K562 (cell line): ENCODE data around the gene LTN1. TPM values are rescaled to one million over a fixed set of nuclear protein-coding genes. Genes with fewer than 3 reads are reported as not detected.
A peak's percentile ranks its signal among the peaks of the same experiment; 100 is the strongest.

Experiments used
- BCLAF1 ChIP-seq, 2 experiments: fragments of 450-650 bp in 1 of 2; IDR thresholded peaks; 2 replicates each; pipeline ENCODE4 v1.6.1; 2011 to 2017; ENCODE audit warnings: low read depth in 2 of 2, antibody characterized with exemption in 1 of 2, borderline replicate concordance in 1 of 2, low read length in 1 of 2, mild to moderate bottlenecking in 1 of 2, mixed read lengths in 1 of 2; ENCODE audit not compliant: control insufficient read depth in 1 of 2
- BCOR ChIP-seq: fragments of 450-650 bp; IDR thresholded peaks from 2 replicates; pipeline ENCODE4 v1.6.1; 2016
- EP400 ChIP-seq: fragments of 450-650 bp; IDR thresholded peaks from 2 replicates; pipeline ENCODE4 v1.6.1; 2017; ENCODE audit warnings: antibody characterized with exemption, mild to moderate bottlenecking, moderate library complexity
- ERF ChIP-seq: fragments of 450-650 bp; formaldehyde crosslinking; IDR thresholded peaks from 2 replicates; pipeline ENCODE4 v1.4.0; 2020; ENCODE audit warnings: mild to moderate bottlenecking, mixed read lengths
- GTF2E2 ChIP-seq: fragments of 200-800 bp; sonication (Bioruptor generic); IDR thresholded peaks from 2 replicates; pipeline ENCODE4 v1.6.1; 2016; ENCODE audit warnings: missing genetic modification characterization, missing compliant biosample characterization
- SMARCE1 ChIP-seq: fragments of 450-650 bp; IDR thresholded peaks from 2 replicates; pipeline ENCODE4 v1.7.1; 2016; ENCODE audit warnings: mild to moderate bottlenecking
- ZBTB7A ChIP-seq: IDR thresholded peaks from 2 replicates; pipeline ENCODE4 v1.6.1; 2011; ENCODE audit warnings: low read depth, mild to moderate bottlenecking, low read length, moderate library complexity, borderline replicate concordance; ENCODE audit not compliant: control insufficient read depth
- ZKSCAN1 ChIP-seq: fragments of 150-350 bp; IDR thresholded peaks from 2 replicates; pipeline ENCODE4 v1.6.1; 2016; ENCODE audit warnings: low read depth, low read length
- ZNF76 ChIP-seq: fragments of 250-450 bp; sonication (Bioruptor Pico); IDR thresholded peaks from 2 replicates; pipeline ENCODE4 v1.4.0; 2020; ENCODE audit warnings: mild to moderate bottlenecking, moderate library complexity, borderline replicate concordance
- polyA plus RNA-seq, 8 experiments: library from polyadenylated mRNA; depleted of rRNA in 4 of 8; stranded (reverse) in 5 of 8; unstranded in 3 of 8; fragments of >200 nt; fragmentation: Nextera tagmentation in 2 of 8; fragmentation: Illumina TruSeq in 1 of 8; extraction: Ambion mirVana in 2 of 8; extraction: Trizol in 1 of 8; gene quantifications; 2 replicates each; pipeline versions ENCODE4 v1.2.1 to v1.2.3, GENCODE V29; 2011 to 2014; ENCODE audit warnings: inconsistent platforms in 1 of 8, missing spikeins in 1 of 8
- total RNA-seq, 7 experiments: library from RNA; depleted of rRNA in 6 of 7; stranded (reverse); fragments of >200 nt in 6 of 7; fragmentation: Illumina TruSeq in 2 of 7; extraction: Trizol in 2 of 7; gene quantifications; 2 replicates each; pipeline versions ENCODE4 v1.2.1 to v1.2.3, GENCODE V29; 2011 to 2021; ENCODE audit warnings: low replicate concordance in 1 of 7
- TF ChIP-seq, protein P1 (sequence below): fragments of 450-650 bp; IDR thresholded peaks from 2 replicates; pipeline ENCODE4 v1.6.1; 2016; ENCODE audit warnings: low read depth
- TF ChIP-seq, protein P2 (sequence below): fragments of 450-650 bp; formaldehyde crosslinking; IDR thresholded peaks from 2 replicates; pipeline ENCODE4 v1.4.0; 2020; ENCODE audit warnings: mild to moderate bottlenecking, moderate library complexity
- TF ChIP-seq, protein P3 (sequence below): sonication (generic); formaldehyde crosslinking; IDR thresholded peaks from 2 replicates; pipeline ENCODE4 v1.8.1; 2022; ENCODE audit warnings: missing genetic modification reagents

The LTN1 gene
- total and polyA plus RNA-seq, 9 of the 15 experiments (the other 6 are each of a cell fraction or from before 2014, with no cell fraction given) = 15.7 to 49.6 (median 28.7) TPM

DNA sequence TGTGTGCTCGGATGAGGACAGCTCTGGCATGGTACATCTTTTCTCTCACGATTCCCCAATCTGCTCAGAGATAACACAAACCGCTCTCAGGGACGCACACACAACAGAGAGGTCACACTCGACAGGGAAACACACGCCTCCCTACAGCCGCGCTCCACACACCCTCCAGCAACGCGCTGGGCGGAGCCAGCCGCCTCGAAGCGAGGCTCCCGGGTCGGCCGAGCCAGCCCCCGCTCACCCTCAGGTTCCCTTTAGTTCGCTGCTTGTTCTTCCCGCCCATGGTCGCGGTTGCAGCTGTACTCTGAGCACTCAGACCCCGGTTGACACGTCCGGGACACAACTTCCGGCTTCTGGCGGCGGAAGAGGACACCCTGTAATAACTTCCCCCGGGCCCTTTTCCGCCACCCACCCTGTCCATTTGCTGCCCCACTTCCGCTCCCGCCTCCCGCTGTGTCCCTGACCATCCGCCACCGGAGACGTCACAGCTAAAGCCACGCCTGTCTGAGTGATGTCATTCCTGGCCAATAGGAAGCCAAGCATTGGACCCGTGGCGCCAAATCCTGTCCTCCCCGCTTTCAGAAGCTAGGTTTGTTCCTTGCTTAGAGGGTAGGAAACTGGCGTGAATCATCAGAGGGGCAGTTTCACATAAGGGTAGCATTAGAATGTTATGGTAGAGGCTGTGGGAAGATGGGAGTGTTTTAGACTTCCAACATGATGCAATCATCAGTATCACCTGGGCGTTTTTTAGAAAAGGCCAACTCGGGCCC lies at the start of gene LTN1 (continued):
- TF ChIP-seq, protein P1, sequence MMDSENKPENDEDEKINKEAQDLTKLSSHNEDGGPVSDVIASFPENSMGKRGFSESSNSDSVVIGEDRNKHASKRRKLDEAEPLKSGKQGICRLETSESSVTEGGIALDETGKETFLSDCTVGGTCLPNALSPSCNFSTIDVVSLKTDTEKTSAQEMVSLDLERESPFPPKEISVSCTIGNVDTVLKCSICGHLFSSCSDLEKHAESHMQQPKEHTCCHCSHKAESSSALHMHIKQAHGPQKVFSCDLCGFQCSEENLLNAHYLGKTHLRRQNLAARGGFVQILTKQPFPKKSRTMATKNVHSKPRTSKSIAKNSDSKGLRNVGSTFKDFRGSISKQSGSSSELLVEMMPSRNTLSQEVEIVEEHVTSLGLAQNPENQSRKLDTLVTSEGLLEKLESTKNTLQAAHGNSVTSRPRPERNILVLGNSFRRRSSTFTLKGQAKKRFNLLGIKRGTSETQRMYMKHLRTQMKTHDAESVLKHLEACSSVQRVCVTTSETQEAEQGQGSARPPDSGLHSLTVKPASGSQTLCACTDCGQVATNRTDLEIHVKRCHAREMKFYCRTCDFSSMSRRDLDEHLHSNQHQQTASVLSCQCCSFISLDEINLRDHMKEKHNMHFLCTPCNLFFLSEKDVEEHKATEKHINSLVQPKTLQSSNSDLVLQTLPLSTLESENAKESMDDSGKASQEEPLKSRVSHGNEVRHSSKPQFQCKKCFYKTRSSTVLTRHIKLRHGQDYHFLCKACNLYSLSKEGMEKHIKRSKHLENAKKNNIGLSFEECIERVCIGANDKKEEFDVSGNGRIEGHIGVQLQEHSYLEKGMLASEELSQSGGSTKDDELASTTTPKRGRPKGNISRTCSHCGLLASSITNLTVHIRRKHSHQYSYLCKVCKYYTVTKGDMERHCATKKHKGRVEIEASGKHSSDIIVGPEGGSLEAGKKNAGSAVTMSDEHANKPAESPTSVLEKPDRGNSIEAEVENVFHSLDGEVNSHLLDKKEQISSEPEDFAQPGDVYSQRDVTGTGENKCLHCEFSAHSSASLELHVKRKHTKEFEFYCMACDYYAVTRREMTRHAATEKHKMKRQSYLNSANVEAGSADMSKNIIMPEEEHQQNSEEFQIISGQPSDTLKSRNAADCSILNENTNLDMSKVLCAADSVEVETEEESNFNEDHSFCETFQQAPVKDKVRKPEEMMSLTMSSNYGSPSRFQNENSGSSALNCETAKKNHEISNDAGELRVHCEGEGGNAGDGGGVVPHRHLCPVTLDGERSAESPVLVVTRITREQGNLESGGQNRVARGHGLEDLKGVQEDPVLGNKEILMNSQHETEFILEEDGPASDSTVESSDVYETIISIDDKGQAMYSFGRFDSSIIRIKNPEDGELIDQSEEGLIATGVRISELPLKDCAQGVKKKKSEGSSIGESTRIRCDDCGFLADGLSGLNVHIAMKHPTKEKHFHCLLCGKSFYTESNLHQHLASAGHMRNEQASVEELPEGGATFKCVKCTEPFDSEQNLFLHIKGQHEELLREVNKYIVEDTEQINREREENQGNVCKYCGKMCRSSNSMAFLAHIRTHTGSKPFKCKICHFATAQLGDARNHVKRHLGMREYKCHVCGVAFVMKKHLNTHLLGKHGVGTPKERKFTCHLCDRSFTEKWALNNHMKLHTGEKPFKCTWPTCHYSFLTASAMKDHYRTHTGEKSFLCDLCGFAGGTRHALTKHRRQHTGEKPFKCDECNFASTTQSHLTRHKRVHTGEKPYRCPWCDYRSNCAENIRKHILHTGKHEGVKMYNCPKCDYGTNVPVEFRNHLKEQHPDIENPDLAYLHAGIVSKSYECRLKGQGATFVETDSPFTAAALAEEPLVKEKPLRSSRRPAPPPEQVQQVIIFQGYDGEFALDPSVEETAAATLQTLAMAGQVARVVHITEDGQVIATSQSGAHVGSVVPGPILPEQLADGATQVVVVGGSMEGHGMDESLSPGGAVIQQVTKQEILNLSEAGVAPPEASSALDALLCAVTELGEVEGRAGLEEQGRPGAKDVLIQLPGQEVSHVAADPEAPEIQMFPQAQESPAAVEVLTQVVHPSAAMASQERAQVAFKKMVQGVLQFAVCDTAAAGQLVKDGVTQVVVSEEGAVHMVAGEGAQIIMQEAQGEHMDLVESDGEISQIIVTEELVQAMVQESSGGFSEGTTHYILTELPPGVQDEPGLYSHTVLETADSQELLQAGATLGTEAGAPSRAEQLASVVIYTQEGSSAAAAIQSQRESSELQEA = 0 out of 2 replicates have a peak, but pooled peaks have one; percentile 27
- TF ChIP-seq ERF (CRISPR knock-in tag) (no peak; the same call in 1 of the 2 replicates), EP400 (peak; percentile 96), ZKSCAN1 (peak; percentile 56; the same call in 1 of the 2 replicates), GTF2E2 (tag) (peak; percentile 88), SMARCE1 (peak; percentile 60; the same call in 1 of the 2 replicates), BCOR (peak; percentile 55), ZNF76 (CRISPR knock-in tag) (no peak), BCLAF1 (IDR thresholded peaks at IDR 0.05; ENCODE audit: borderline replicate concordance in 1 of 2, control insufficient read depth in 1 of 2, low read depth in 2 of 2, low read length in 1 of 2) (peak in 1 of 2 experiments; percentile 98; a peak in 2 of 4 replicates), ZBTB7A (peak; percentile 51; the same call in 1 of the 2 replicates)
- TF ChIP-seq, protein P2, sequence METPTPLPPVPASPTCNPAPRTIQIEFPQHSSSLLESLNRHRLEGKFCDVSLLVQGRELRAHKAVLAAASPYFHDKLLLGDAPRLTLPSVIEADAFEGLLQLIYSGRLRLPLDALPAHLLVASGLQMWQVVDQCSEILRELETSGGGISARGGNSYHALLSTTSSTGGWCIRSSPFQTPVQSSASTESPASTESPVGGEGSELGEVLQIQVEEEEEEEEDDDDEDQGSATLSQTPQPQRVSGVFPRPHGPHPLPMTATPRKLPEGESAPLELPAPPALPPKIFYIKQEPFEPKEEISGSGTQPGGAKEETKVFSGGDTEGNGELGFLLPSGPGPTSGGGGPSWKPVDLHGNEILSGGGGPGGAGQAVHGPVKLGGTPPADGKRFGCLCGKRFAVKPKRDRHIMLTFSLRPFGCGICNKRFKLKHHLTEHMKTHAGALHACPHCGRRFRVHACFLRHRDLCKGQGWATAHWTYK = peak; percentile 50; the same call in 1 of the 2 replicates
- TF ChIP-seq, protein P3, sequence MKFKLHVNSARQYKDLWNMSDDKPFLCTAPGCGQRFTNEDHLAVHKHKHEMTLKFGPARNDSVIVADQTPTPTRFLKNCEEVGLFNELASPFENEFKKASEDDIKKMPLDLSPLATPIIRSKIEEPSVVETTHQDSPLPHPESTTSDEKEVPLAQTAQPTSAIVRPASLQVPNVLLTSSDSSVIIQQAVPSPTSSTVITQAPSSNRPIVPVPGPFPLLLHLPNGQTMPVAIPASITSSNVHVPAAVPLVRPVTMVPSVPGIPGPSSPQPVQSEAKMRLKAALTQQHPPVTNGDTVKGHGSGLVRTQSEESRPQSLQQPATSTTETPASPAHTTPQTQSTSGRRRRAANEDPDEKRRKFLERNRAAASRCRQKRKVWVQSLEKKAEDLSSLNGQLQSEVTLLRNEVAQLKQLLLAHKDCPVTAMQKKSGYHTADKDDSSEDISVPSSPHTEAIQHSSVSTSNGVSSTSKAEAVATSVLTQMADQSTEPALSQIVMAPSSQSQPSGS (CRISPR knock-in tag) = peak; percentile 93
